ENCODE measurements around the gene ELMO2.

DNA sequence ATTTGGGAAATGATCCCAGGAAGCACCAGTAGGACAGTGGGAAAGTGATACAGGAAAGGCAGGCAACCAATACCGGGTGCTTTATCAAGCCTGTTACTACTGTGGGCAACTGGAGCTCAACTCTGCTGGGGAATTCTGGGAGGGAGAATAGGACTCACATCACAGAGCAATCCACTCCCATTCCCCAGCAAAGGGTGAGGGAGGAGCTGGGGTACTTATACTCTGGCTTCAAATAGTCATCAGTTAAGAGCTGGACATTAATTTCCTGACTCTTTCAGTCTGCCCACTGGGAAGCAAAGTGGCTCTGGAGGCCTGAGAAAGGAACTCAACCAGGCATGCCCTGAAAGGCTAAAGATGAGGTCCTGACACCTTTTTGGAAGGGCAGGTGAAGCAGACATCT lies 80.6 kb downstream of the ELMO2 start:
- TF ChIP-seq, protein P1, sequence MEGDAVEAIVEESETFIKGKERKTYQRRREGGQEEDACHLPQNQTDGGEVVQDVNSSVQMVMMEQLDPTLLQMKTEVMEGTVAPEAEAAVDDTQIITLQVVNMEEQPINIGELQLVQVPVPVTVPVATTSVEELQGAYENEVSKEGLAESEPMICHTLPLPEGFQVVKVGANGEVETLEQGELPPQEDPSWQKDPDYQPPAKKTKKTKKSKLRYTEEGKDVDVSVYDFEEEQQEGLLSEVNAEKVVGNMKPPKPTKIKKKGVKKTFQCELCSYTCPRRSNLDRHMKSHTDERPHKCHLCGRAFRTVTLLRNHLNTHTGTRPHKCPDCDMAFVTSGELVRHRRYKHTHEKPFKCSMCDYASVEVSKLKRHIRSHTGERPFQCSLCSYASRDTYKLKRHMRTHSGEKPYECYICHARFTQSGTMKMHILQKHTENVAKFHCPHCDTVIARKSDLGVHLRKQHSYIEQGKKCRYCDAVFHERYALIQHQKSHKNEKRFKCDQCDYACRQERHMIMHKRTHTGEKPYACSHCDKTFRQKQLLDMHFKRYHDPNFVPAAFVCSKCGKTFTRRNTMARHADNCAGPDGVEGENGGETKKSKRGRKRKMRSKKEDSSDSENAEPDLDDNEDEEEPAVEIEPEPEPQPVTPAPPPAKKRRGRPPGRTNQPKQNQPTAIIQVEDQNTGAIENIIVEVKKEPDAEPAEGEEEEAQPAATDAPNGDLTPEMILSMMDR (conservative IDR thresholded peaks at IDR 0.05 in 1 of 2, IDR thresholded peaks at IDR 0.05 in 1 of 2; ENCODE audit: extremely low read depth in 1 of 2, insufficient read depth in 1 of 2, low read depth in 1 of 2, low read length in 2 of 2) = no peak
- no peak for TF ChIP-seq EZH2 (IDR thresholded peaks at IDR 0.05; ENCODE audit: borderline replicate concordance, low read length)
